ENCODE results near the gene STAT5B. TPM values are rescaled to one million over a fixed set of nuclear protein-coding genes. Genes with fewer than 3 reads are reported as not detected.
"Not testable (repeated sequence)": the region's sequence is repeated elsewhere in the genome, so short reads cannot be mapped to it uniquely, and the experiment has no call there.

STAT5B gene
- total RNA-seq, 2 donors from 2014 or later, result 131 to 209 TPM

DNA sequence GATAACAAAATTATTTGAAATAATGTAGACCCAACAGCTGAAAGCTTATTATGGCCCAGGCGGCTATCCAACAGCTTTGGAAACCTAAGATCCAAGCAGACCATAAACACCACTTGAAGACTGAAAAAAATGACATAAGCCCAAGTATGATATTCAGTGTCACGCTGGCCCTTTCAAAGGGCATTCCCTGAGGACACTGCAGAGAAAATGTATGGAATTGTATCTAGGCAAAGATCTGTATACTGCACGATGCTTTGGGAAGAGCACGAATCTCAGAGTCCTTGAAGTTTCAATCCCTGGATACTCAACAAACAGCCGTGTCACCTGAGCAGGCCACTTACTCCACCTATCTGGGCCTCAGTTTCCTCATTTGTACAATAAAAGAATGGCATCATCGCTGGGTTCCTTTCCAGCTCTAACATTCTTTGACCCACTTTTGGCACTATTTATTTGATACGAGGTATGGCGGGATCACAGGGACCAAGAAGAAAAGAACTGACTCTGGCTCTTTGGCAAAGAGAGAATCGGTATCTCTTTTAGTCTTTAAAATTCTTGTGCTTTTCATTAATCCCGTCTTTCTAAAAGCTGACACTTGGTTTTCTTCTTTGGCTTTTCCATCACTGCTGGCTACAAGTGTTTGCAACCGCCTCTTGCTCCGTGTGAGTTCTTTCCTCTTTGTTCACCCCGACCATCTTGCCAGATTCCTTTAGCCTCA is 1.2 kb downstream of the STAT5B start:
- Mint-ChIP-seq H3K27me3 (no peaks in the 10 kb centered on the region), H3K4me1 (ENCODE audit: low read depth in 2 of 2) (peaks cover 60 to 64% of the 10 kb centered on the region in 2 donors), H3K36me3 (peaks cover 12% of the 10 kb centered on the region), H3K9me3 (no peaks in the 10 kb centered on the region), H3K27ac (peak overlapping the region; percentile 89 to 92), H3K4me3 (peak overlapping the region; percentile 100)
- DNase-seq (ENCODE audit: low spot score) (no peak), ATAC-seq (no peak)

DNA sequence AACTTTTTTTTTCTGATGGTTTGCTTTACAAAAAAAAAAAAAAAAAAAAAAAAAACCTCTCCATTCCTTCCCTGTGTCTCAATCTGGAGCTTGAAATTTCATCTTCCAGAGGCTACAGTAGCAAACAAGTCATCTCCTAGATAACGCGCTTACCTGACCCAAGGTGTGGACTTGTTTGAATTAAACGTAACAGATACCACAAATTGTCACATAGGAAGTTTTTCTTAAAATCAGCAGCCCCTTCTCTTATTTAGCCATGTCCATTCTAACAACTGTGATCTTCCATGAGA is 2.0 kb downstream of the STAT5B start:
- H3K36me3 Mint-ChIP-seq, result peaks cover 12% of the 10 kb centered on the region
- peaks cover 62 to 64% of the 10 kb centered on the region in 2 donors for H3K4me1 Mint-ChIP-seq (ENCODE audit: low read depth in 2 of 2)
- no peaks in the 10 kb centered on the region for H3K9me3 Mint-ChIP-seq
- DNase-seq (ENCODE audit: low spot score) (no peak), ATAC-seq (no peak)
- peak overlapping the region; percentile 100 for H3K4me3 Mint-ChIP-seq
- peak overlapping the region; percentile 89 to 92 for H3K27ac Mint-ChIP-seq
- no peaks in the 10 kb centered on the region for H3K27me3 Mint-ChIP-seq

DNA sequence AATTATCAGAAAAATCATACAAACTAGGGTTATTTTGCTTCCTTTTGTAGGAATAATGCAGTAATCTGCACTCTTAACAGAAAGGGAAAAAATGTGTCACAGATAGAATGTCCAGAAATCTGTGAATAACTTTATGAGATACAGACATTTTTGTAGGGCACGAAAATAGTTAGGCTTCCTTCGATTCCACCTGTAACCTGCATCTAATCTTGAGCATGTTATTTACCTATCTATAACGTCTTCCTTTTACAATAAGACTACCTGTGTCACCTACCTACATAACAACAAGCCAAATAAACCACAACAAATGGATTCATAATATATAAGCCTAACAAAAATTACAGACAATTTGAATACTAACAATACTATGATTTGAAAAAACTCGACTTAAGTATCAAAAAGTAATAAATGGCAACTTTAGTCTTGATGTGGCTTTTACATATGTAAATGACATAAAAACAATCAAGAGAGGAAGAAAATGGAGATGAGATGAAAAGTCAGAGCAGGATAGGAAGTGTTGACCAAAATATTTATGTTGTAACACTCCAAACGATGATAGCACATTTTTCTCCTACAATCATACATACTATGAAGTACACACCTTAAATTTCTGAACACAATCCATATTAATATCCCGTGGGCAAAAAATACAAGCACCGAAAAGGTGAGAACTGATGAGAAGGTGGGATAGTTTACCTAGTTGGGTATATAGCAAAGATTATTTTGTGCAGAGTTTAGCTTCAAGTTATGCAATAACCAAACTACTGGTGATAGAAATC is 2.5 kb downstream of the STAT5B start:
- no peak for DNase-seq (ENCODE audit: low spot score)
- no peak for ATAC-seq
- Mint-ChIP-seq H3K27ac (peak overlapping the region; percentile 89 to 92), H3K27me3 (no peaks in the 10 kb centered on the region), H3K9me3 (no peaks in the 10 kb centered on the region), H3K4me3 (peak overlapping the region; percentile 100), H3K4me1 (ENCODE audit: low read depth in 2 of 2) (peaks cover 63 to 64% of the 10 kb centered on the region in 2 donors), H3K36me3 (peaks cover 12% of the 10 kb centered on the region)

DNA sequence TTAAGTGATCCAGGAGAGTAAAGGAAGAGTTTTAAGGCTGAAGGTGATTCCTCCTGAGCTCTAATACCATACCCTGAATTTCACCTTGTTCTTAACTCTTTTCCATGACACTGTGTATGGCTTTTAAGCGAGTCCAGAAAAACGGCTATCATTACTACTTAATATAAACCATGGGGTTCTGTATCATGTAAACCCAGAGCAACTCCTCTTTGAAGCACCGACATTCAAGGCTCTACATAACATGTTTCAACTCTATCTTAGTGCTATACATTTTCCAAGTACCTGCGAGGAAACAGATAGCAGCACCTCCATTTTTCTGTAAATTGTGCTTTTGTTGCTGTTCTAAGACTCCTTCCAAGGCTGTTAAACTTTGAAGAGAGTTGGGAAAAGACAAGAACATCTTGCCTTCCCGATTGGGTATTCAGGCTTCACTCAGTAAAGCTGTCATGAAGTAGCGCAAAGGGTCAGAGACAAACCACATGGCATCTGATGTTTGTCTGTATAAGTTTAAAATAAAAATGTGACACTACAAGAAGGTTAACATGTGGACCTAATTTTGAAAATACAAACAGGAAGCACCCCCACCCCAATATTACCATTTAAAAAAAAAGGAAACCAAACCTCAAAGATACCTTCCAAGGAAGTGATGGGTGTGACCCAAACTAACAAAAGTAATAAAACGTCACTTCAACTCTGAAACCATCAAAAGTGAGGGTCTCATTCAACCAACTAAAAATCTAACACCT is 3.9 kb downstream of the STAT5B start:
- Mint-ChIP-seq H3K4me3 (peak overlapping the region; percentile 100), H3K27me3 (no peaks in the 10 kb centered on the region), H3K27ac (peak overlapping the region; percentile 89 to 92), H3K4me1 (ENCODE audit: low read depth in 2 of 2) (peaks cover 64 to 65% of the 10 kb centered on the region in 2 donors), H3K36me3 (peaks cover 12% of the 10 kb centered on the region), H3K9me3 (no peaks in the 10 kb centered on the region)
- no peak for DNase-seq (ENCODE audit: low spot score)
- ATAC-seq, result no peak

DNA sequence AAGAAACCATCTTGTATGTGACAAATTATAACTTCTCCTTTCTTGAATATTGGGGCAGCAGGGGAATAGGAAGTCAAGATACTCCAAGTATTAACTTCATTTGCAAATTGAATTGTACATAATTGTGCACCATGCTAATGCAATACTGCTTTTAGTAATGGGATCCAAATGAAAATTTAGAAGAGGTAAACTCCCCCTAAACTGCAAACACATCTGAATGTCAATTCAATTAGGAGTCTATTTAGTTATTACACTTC is 4.5 kb downstream of the STAT5B start:
- DNase-seq (ENCODE audit: low spot score) (no peak), ATAC-seq (no peak)
- no peaks in the 10 kb centered on the region for H3K9me3 Mint-ChIP-seq
- H3K27me3 Mint-ChIP-seq, result no peaks in the 10 kb centered on the region
- peaks cover 12% of the 10 kb centered on the region for H3K36me3 Mint-ChIP-seq
- peak overlapping the region; percentile 89 to 92 for H3K27ac Mint-ChIP-seq
- H3K4me1 Mint-ChIP-seq (ENCODE audit: low read depth in 2 of 2), result peaks cover 64% of the 10 kb centered on the region in 2 donors
- peak overlapping the region; percentile 100 for H3K4me3 Mint-ChIP-seq

DNA sequence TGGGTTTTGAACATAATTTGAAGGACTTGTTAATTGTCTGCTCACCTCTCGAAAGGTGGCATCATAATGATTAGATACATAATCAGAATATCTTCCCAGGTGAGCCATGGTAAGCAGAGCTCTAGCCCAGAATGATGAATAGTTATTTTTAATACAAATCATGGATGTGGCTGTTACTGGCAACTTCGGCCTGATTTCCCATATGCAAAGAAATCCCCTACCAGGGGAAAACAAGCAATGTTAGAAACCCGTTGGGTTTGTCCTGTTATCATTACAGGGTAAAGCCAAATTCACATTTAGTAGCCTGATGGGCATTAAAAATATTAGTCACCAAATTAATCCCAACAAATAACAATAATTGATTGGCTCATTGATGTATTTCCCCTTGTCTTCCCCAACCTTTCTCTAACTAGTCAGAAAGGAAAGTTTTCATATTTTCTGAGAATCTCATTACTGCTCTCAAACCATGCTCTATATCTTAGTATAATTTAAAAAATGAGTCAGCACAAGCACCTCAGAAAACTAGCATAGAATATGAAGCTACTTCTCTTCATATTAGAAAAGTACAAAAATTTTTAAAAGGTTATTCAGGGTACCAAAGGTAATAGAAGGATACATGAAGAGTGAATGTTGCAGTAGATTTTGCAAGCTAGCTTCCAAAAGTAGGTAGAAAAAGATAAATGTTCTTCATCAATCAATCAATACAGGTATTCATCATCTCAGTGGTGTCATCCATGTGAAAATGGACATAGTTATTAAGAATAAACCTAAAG is 5.0 kb downstream of the STAT5B start:
- Mint-ChIP-seq H3K36me3 (peaks cover 12% of the 10 kb centered on the region), H3K4me1 (ENCODE audit: low read depth in 2 of 2) (peaks cover 69% of the 10 kb centered on the region in 2 donors), H3K27ac (peak overlapping the region; percentile 89 to 92), H3K9me3 (no peaks in the 10 kb centered on the region), H3K27me3 (no peaks in the 10 kb centered on the region), H3K4me3 (peak overlapping the region; percentile 100)
- DNase-seq (ENCODE audit: low spot score), result no peak
- ATAC-seq, result peak in 1 of 2 donors; percentile 32

DNA sequence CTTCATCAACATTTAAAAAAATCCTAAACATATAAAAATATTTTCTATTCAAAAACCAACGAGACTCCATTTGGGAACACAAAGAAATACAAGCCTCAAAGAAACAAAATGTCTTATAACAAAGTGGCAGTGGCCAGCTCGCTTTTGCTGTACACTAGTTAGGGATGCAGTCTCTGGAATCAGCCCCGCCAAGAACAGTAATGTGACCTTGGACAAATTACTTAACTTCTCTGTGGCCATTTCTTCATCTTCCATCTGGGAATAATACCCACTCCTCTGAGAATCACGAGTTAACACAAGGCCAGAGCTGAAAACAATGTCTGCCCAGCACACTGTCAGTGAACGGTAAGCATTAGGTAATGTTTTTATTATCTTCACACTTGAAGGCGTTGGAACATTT is 5.6 kb downstream of the STAT5B start:
- ATAC-seq, result no peak
- Mint-ChIP-seq H3K4me1 (ENCODE audit: low read depth in 2 of 2) (peaks cover 68 to 69% of the 10 kb centered on the region in 2 donors), H3K9me3 (no peaks in the 10 kb centered on the region)

DNA sequence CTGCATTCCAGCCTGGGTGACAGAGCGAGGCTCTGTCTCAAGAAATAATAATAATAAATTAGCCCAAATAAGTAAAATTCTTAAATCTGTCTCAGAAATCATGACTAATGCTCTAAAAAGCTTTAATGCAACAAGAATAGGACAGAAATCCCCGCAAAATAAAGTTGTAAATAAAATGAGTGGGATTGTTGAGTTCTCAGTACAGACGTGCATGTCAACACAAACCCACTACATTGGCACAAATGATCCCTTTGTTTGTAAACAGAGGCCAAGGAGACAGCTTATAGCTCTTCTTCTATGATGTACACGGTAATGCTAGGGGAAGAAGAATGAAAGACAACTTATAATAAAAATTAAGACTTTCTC is 6.0 kb downstream of the STAT5B start:
- Mint-ChIP-seq H3K27ac (peak overlapping the region; percentile 89 to 92), H3K27me3 (no peaks in the 10 kb centered on the region), H3K4me3 (peak overlapping the region; percentile 18), H3K9me3 (no peaks in the 10 kb centered on the region), H3K36me3 (peaks cover 6% of the 10 kb centered on the region), H3K4me1 (ENCODE audit: low read depth in 2 of 2) (peaks cover 64 to 68% of the 10 kb centered on the region in 2 donors)
- DNase-seq (ENCODE audit: low spot score) (no peak), ATAC-seq (no peak)

More for the DNA sequence above, 5.6 kb downstream of the STAT5B start:
- DNase-seq (ENCODE audit: low spot score), result no peak
- peaks cover 10% of the 10 kb centered on the region for H3K36me3 Mint-ChIP-seq
- H3K4me3 Mint-ChIP-seq, result peak overlapping the region; percentile 100
- no peaks in the 10 kb centered on the region for H3K27me3 Mint-ChIP-seq
- H3K27ac Mint-ChIP-seq, result peak overlapping the region; percentile 89 to 92

DNA sequence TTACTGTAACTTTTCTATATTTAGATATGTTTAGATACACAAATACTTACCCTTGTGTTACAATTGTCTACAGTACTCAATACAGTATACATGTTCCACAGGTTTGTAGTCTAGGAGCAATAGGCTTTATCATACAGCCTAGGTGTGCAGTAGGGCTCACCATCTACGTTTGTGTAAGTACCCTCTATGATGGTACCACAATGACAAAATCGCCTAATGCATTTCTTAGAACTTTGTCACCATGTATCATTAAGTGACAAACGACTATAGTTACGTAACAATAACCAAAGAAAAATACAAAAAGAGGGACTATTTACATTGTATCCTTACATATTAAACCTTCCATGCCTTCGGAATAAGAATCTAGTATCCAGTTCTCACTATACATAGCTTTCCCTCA is 8.0 kb downstream of the STAT5B start:
- DNase-seq (ENCODE audit: low spot score) (no peak), ATAC-seq (no peak)
- Mint-ChIP-seq H3K4me1 (ENCODE audit: low read depth in 2 of 2) (peaks cover 46 to 55% of the 10 kb centered on the region in 2 donors), H3K4me3 (peak overlapping the region; percentile 36), H3K27me3 (no peaks in the 10 kb centered on the region), H3K36me3 (peaks cover 5% of the 10 kb centered on the region), H3K27ac (peak overlapping the region; percentile 83 to 89), H3K9me3 (no peaks in the 10 kb centered on the region)

DNA sequence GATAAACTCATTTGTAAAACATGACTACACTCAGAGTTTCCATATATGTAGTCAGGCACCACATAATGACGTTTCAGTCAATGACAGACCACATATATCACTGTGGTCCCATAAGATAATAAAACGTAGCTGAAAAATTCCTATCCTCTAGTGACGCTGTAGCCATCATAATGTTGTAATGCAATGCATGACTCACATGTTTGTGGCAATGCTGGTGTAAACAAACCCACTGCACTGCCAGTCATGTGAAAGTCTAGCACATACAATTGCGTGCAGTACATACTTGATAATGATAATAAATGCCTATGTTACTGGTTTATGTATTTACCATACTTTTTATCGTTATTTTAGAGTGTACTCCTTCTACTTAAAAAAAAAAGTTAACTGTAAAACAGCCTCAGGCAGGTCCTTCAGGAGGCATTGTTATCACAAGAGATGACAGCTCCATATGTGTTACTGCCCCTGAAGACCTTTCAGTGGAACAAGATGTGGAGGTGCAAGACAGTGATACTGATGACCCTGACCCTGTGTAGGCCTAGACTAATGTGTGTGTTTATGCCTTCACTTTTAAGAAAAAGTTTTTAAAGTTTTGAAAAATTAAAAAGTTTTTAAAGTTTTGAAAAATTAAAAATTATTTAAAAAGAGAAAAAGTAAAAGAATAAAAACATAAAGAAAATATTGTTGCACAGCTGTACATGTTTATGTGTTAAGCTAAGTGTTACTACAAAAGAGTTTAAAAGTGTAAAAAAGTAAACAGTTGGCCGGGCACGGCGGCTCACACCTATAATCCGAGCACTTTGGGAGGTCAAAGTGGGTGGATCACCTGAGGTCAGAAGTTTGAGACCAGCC is 9.0 kb downstream of the STAT5B start:
- no peaks in the 10 kb centered on the region for H3K9me3 Mint-ChIP-seq
- peaks cover 5% of the 10 kb centered on the region for H3K36me3 Mint-ChIP-seq
- peaks cover 36 to 47% of the 10 kb centered on the region in 2 donors for H3K4me1 Mint-ChIP-seq (ENCODE audit: low read depth in 2 of 2)
- peak; percentile 75 for DNase-seq (ENCODE audit: low spot score)
- ATAC-seq, result peak; percentile 96
- no peaks in the 10 kb centered on the region for H3K27me3 Mint-ChIP-seq
- peak overlapping the region; percentile 56 for H3K4me3 Mint-ChIP-seq
- peak overlapping the region; percentile 94 to 97 for H3K27ac Mint-ChIP-seq

DNA sequence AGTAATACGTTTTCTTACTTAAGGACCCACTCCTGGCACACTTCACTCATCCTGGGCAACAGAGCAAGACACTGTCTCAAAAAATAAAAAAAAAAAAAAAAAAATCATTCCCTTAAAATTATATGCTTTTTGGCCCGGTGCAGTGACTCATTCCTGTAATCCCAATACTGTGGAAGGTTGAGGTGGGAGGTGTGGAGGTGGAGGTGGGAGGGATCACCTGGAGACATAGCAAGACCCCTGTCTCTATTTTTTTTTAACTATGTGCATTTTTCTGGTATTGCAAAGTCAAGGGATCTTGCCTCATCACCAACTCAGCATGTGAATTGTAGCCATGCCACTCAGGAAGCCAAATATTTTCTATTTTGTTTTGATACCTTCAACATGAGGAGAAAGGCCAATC is 9.7 kb downstream of the STAT5B start:
- H3K9me3 Mint-ChIP-seq, result no peaks in the 10 kb centered on the region
- DNase-seq (ENCODE audit: low spot score), result no peak
- H3K4me1 Mint-ChIP-seq (ENCODE audit: low read depth in 2 of 2), result peaks cover 30 to 40% of the 10 kb centered on the region in 2 donors
- peak overlapping the region; percentile 94 to 97 for H3K27ac Mint-ChIP-seq
- H3K27me3 Mint-ChIP-seq, result no peaks in the 10 kb centered on the region
- no peak for ATAC-seq
- H3K36me3 Mint-ChIP-seq, result peaks cover 5% of the 10 kb centered on the region
- H3K4me3 Mint-ChIP-seq, result peak overlapping the region; percentile 56

DNA sequence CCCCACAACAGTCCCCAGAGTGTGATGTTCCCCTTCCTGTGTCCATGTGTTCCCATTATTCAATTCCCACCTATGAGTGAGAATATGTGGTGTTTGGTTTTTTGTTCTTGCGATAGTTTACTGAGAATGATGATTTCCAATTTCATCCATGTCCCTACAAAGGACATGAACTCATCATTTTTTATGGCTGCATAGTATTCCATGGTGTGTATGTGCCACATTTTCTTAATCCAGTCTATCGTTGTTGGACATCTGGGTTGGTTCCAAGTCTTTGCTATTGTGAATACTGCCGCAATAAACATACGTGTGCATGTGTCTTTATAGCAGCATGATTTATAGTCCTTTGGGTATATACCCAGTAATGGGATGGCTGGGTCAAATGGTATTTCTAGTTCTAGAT is 11.8 kb downstream of the STAT5B start:
- H3K27ac Mint-ChIP-seq; ATAC-seq; H3K4me3 Mint-ChIP-seq; H3K9me3 Mint-ChIP-seq; H3K36me3 Mint-ChIP-seq; DNase-seq (ENCODE audit: low spot score); H3K27me3 Mint-ChIP-seq: not testable (repeated sequence)
- H3K4me1 Mint-ChIP-seq (ENCODE audit: low read depth in 2 of 2), result peaks cover 19 to 26% of the 10 kb centered on the region in 2 donors

DNA sequence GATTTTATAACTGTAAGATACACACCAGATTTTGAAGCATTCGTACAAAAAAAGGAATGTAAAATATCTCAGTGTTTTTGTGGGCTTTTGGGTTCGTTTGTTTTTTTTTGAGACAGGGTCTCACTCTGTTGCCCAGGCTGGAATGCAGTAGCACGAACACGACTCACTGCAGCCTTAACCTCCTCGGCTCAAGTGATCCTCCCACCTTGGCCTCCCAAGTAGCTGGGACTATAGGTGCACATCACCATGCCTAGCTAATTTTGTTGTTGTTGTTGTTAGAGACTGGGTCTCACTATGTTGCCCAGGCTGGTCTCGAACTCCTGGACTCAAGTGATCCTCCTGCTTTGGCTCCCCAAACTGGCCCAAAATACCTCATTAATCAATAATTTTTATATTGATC is 15.9 kb downstream of the STAT5B start:
- no peak overlapping the region for H3K27ac Mint-ChIP-seq

More for the DNA sequence above, 15.9 kb downstream of the STAT5B start:
- DNase-seq (ENCODE audit: low spot score), result no peak
- Mint-ChIP-seq H3K9me3 (no peaks in the 10 kb centered on the region), H3K36me3 (no peaks in the 10 kb centered on the region), H3K4me1 (ENCODE audit: low read depth in 2 of 2) (peaks cover 11 to 17% of the 10 kb centered on the region in 2 donors), H3K4me3 (no peak overlapping the region), H3K27me3 (no peaks in the 10 kb centered on the region)
- ATAC-seq, result no peak
